ENCODE data around the gene CFDP1.

Gene CFDP1

GRCh38 chr16:75266738-75267630, 166.3 kb downstream of the CFDP1 start:
- no peaks in the 10 kb centered on the region for H3K9me3 ChIP-seq (replicated peaks; ENCODE audit: insufficient read depth, low read length)
- no peak overlapping the region for H3K4me2 ChIP-seq (ENCODE audit: low read depth, low read length)

GRCh38 chr16:75265911-75266701, 167.2 kb downstream of the CFDP1 start:
- TF ChIP-seq EZH2 (optimal IDR thresholded peaks at IDR 0.05; ENCODE audit: low read depth, low read length) (no peak), EZH2phosphoT487 (IDR thresholded peaks at IDR 0.05; ENCODE audit: low read length) (no peak), CTCF (IDR thresholded peaks at IDR 0.05; ENCODE audit: low read length) (no peak)
- Histone ChIP-seq H3K4me3 (ENCODE audit: low read length) (peak overlapping the region; percentile 60), H3K9me3 (replicated peaks; ENCODE audit: insufficient read depth, low read length) (no peaks in the 10 kb centered on the region), H3K9me2 (replicated peaks; ENCODE audit: insufficient read depth, low read length) (no peaks in the 10 kb centered on the region), H3K27me3 (replicated peaks; ENCODE audit: insufficient read depth, low read length) (0 out of 2 replicates have a peak, but pooled peaks cover 7% of the 10 kb centered on the region), H3K9ac (ENCODE audit: low read length) (peak overlapping the region; percentile 25; the same call in 1 of the 2 replicates), H3K4me1 (ENCODE audit: low read length) (no peaks in the 10 kb centered on the region), H3K36me3 (replicated peaks; ENCODE audit: insufficient read depth, low read length) (no peaks in the 10 kb centered on the region), H3K27ac (ENCODE audit: low read length) (no peak overlapping the region), H4K20me1 (ENCODE audit: insufficient read depth, low read length) (no peaks in the 10 kb centered on the region), H3F3A (ENCODE audit: insufficient read depth, low read length) (no peaks in the 10 kb centered on the region), H2AFZ (ENCODE audit: low read length) (peak overlapping the region; percentile 72), H3K79me2 (ENCODE audit: low read length) (no peaks in the 10 kb centered on the region), H3K4me2 (ENCODE audit: low read depth, low read length) (peak overlapping the region; percentile 43; the same call in 1 of the 2 replicates)
- DNase-seq: no peak

More at GRCh38 chr16:75266738-75267630, 166.3 kb downstream of the CFDP1 start:
- Histone ChIP-seq H3K36me3 (replicated peaks; ENCODE audit: insufficient read depth, low read length) (no peaks in the 10 kb centered on the region), H3K79me2 (ENCODE audit: low read length) (no peaks in the 10 kb centered on the region), H2AFZ (ENCODE audit: low read length) (no peak overlapping the region), H3F3A (ENCODE audit: insufficient read depth, low read length) (no peaks in the 10 kb centered on the region), H4K20me1 (ENCODE audit: insufficient read depth, low read length) (no peaks in the 10 kb centered on the region), H3K4me3 (ENCODE audit: low read length) (no peak overlapping the region), H3K27me3 (replicated peaks; ENCODE audit: insufficient read depth, low read length) (0 out of 2 replicates have a peak, but pooled peaks cover 7% of the 10 kb centered on the region), H3K4me1 (ENCODE audit: low read length) (no peaks in the 10 kb centered on the region), H3K9me2 (replicated peaks; ENCODE audit: insufficient read depth, low read length) (no peaks in the 10 kb centered on the region), H3K9ac (ENCODE audit: low read length) (no peak overlapping the region), H3K27ac (ENCODE audit: low read length) (no peak overlapping the region)
- no peak for TF ChIP-seq EZH2 (optimal IDR thresholded peaks at IDR 0.05; ENCODE audit: low read depth, low read length)
- no peak for TF ChIP-seq CTCF (IDR thresholded peaks at IDR 0.05; ENCODE audit: low read length)
- no peak for TF ChIP-seq EZH2phosphoT487 (IDR thresholded peaks at IDR 0.05; ENCODE audit: low read length)
- DNase-seq: no peak

GRCh38 chr16:75264999-75265910, 168.0 kb downstream of the CFDP1 start:
- no peaks in the 10 kb centered on the region for H3K9me2 ChIP-seq (replicated peaks; ENCODE audit: insufficient read depth, low read length)
- peak overlapping the region; percentile 54 for H3K4me3 ChIP-seq (ENCODE audit: low read length)
- H3K4me1 ChIP-seq (ENCODE audit: low read length): no peaks in the 10 kb centered on the region
- H3K27me3 ChIP-seq (replicated peaks; ENCODE audit: insufficient read depth, low read length): 0 out of 2 replicates have a peak, but pooled peaks cover 7% of the 10 kb centered on the region
- H3K9ac ChIP-seq (ENCODE audit: low read length): no peak overlapping the region
- H3K9me3 ChIP-seq (replicated peaks; ENCODE audit: insufficient read depth, low read length): no peaks in the 10 kb centered on the region
- TF ChIP-seq EZH2 (optimal IDR thresholded peaks at IDR 0.05; ENCODE audit: low read depth, low read length): no peak
- no peak for TF ChIP-seq CTCF (IDR thresholded peaks at IDR 0.05; ENCODE audit: low read length)
- no peak for TF ChIP-seq EZH2phosphoT487 (IDR thresholded peaks at IDR 0.05; ENCODE audit: low read length)
- H4K20me1 ChIP-seq (ENCODE audit: insufficient read depth, low read length): no peaks in the 10 kb centered on the region
- no peaks in the 10 kb centered on the region for H3K79me2 ChIP-seq (ENCODE audit: low read length)
- H3F3A ChIP-seq (ENCODE audit: insufficient read depth, low read length): no peaks in the 10 kb centered on the region
- no peak overlapping the region for H3K27ac ChIP-seq (ENCODE audit: low read length)
- H3K4me2 ChIP-seq (ENCODE audit: low read depth, low read length): peak overlapping the region; percentile 84; the same call in 1 of the 2 replicates
- H3K36me3 ChIP-seq (replicated peaks; ENCODE audit: insufficient read depth, low read length): no peaks in the 10 kb centered on the region
- no peak for DNase-seq
- 0 out of 2 replicates have a peak overlapping the region, but pooled peaks have one; percentile 53 for H2AFZ ChIP-seq (ENCODE audit: low read length)

All from MM.1S (cell line).